GM19463 (cell line): ENCODE results near the gene NFIB.

Experiments used
- ATAC-seq: cut with Tn5 transposase; IDR thresholded peaks from one replicate; pipeline ENCODE4 v1.9.1; 2021; ENCODE audit warnings: mild to moderate bottlenecking, moderate library complexity; ENCODE audit not compliant: unreplicated experiment

NFIB gene

GRCh38 chr9:14084867-14085266 lies 229.1 kb downstream of the NFIB start:
- no peak for ATAC-seq

- no peak for ATAC-seq
Observed at GRCh38 chr9:14083366-14083765, 230.6 kb downstream of the NFIB start.

GRCh38 chr9:14082732-14083131 lies 231.2 kb downstream of the NFIB start:
- ATAC-seq: no peak

GRCh38 chr9:14081745-14082144 lies 232.2 kb downstream of the NFIB start:
- no peak for ATAC-seq

GRCh38 chr9:14080959-14081542 lies 232.9 kb downstream of the NFIB start:
- ATAC-seq: peak; percentile 90

GRCh38 chr9:14079440-14079839 lies 234.5 kb downstream of the NFIB start:
- ATAC-seq: no peak

- ATAC-seq: no peak
Observed at GRCh38 chr9:14077672-14078071, 236.3 kb downstream of the NFIB start.

GRCh38 chr9:14075218-14075617 lies 238.7 kb downstream of the NFIB start:
- ATAC-seq: no peak

- ATAC-seq: no peak
Observed at GRCh38 chr9:14072850-14073249, 241.1 kb downstream of the NFIB start.

GRCh38 chr9:14071484-14071883 lies 242.5 kb downstream of the NFIB start:
- ATAC-seq: no peak

- no peak for ATAC-seq
Observed at GRCh38 chr9:14068690-14069089, 245.3 kb downstream of the NFIB start.

GRCh38 chr9:14066831-14067230 lies 247.1 kb downstream of the NFIB start:
- ATAC-seq: no peak

- ATAC-seq: no peak
Observed at GRCh38 chr9:14066032-14066431, 247.9 kb downstream of the NFIB start.

- ATAC-seq: no peak
Observed at GRCh38 chr9:14064940-14065339, 249.0 kb downstream of the NFIB start.

GRCh38 chr9:14063756-14064155 lies 250.2 kb downstream of the NFIB start:
- ATAC-seq: no peak

- no peak for ATAC-seq
Observed at GRCh38 chr9:14062586-14063221, 251.2 kb downstream of the NFIB start.

GRCh38 chr9:14061936-14062585 lies 251.9 kb downstream of the NFIB start:
- ATAC-seq: no peak

GRCh38 chr9:14058325-14058688 lies 255.6 kb downstream of the NFIB start:
- ATAC-seq: no peak

- no peak for ATAC-seq
Observed at GRCh38 chr9:14057368-14058324, 256.3 kb downstream of the NFIB start.

GRCh38 chr9:14056316-14056861 lies 257.6 kb downstream of the NFIB start:
- no peak for ATAC-seq

- ATAC-seq: no peak
Observed at GRCh38 chr9:14054096-14054495, 259.8 kb downstream of the NFIB start.
